H1 (cell line): ENCODE data around the gene ASCC1. TPM values are rescaled to one million over a fixed set of nuclear protein-coding genes. Genes with fewer than 3 reads are reported as not detected.

Experiments
- CTCF ChIA-PET: fragments of 300-600 bp; sonication (Branson Sonifier 250); formaldehyde crosslinking; loops from one replicate; lab custom pipeline; 2021; ENCODE audit not compliant: partially characterized antibody; lab: Charles Lee
- POLR2A ChIA-PET: fragments of 300-600 bp; sonication (Branson Sonifier 250); formaldehyde crosslinking; loops from one replicate; lab custom pipeline; 2021; ENCODE audit warnings: inconsistent platforms; ENCODE audit not compliant: partially characterized antibody; lab: Charles Lee
- DNase-seq, 2 experiments: peaks; one replicate each; pipeline versions ENCODE4 v3.0.0 to v3.0.0-alpha.2; 2010 to 2022; ENCODE audit warnings: low spot score in 2 of 2, low read depth in 1 of 2, mixed read lengths in 1 of 2
- FAIRE-seq: peaks from 2 replicates; lab custom pipeline; 2011; peaks lifted over from hg19 to GRCh38; lab: Jason Lieb, UNC
- H2AFZ ChIP-seq: 2 replicates; pipeline ENCODE4 v1.8.1; 2012; ENCODE audit warnings: low read length, inconsistent platforms
- H2AK5ac ChIP-seq: 2 replicates; pipeline ENCODE4 v1.6.1; 2013; ENCODE audit warnings: low read depth, low read length
- H2BK120ac ChIP-seq: replicated peaks from 2 replicates; pipeline ENCODE3; 2013; ENCODE audit warnings: low read depth, low read length, inconsistent platforms
- H2BK12ac ChIP-seq: 2 replicates; pipeline ENCODE4 v1.6.1; 2013; ENCODE audit warnings: low read depth, low read length
- H2BK15ac ChIP-seq: 2 replicates; pipeline ENCODE4 v1.6.1; 2013; ENCODE audit warnings: low read length
- H2BK20ac ChIP-seq: 2 replicates; pipeline ENCODE4 v1.6.1; 2013; ENCODE audit warnings: low read length
- H2BK5ac ChIP-seq: 2 replicates; pipeline ENCODE4 v1.6.1; 2013; ENCODE audit warnings: low read depth, low read length
- H3K14ac ChIP-seq: 2 replicates; pipeline ENCODE4 v1.6.1; 2013; ENCODE audit warnings: inconsistent platforms; ENCODE audit not compliant: insufficient read length
- H3K18ac ChIP-seq: 2 replicates; pipeline ENCODE4 v1.6.1; 2013; ENCODE audit warnings: low read length; ENCODE audit errors: extremely low read depth
- H3K23ac ChIP-seq: 2 replicates; pipeline ENCODE4 v1.6.1; 2013; ENCODE audit warnings: inconsistent platforms; ENCODE audit not compliant: insufficient read length
- H3K23me2 ChIP-seq: 2 replicates; pipeline ENCODE4 v1.6.1; 2013; ENCODE audit warnings: low read depth, low read length
- H3K27ac ChIP-seq: 2 replicates; pipeline ENCODE4 v1.6.1; 2011; ENCODE audit warnings: low read depth, low read length, inconsistent platforms
- H3K27me3 ChIP-seq, 4 experiments: replicated peaks in 1 of 4; 1 replicate in 1 of 4; 2 replicates in 3 of 4; pipeline versions ENCODE4 v1.6.1 to v1.8.1; 2011 to 2013; ENCODE audit warnings: low read length in 3 of 4, mild to moderate bottlenecking in 3 of 4, inconsistent platforms in 2 of 4, mixed read lengths in 2 of 4, moderate library complexity in 1 of 4; ENCODE audit not compliant: control insufficient read depth in 3 of 4, insufficient read depth in 3 of 4; ENCODE audit errors: extremely low read depth in 1 of 4
- H3K36me3 ChIP-seq, 4 experiments: 2 replicates each; pipeline versions ENCODE4 v1.6.1 to v1.8.1; 2011 to 2013; ENCODE audit warnings: mild to moderate bottlenecking in 4 of 4, low read length in 3 of 4, moderate library complexity in 2 of 4, control low read depth in 1 of 4, inconsistent platforms in 1 of 4; ENCODE audit not compliant: insufficient read depth in 4 of 4, control insufficient read depth in 2 of 4
- H3K4ac ChIP-seq: replicated peaks from 2 replicates; pipeline ENCODE3; 2013; ENCODE audit warnings: low read length, low read depth, mixed read lengths, inconsistent platforms; ENCODE audit not compliant: insufficient read length
- H3K4me1 ChIP-seq, 4 experiments: replicated peaks in 1 of 4; 1 replicate in 1 of 4; 2 replicates in 3 of 4; pipeline versions ENCODE4 v1.6.1 to v1.8.1; 2011 to 2013; ENCODE audit warnings: low read length in 3 of 4, inconsistent platforms in 2 of 4, mixed read lengths in 1 of 4; ENCODE audit not compliant: insufficient read depth in 4 of 4, control insufficient read depth in 3 of 4
- H3K4me2 ChIP-seq, 2 experiments: 2 replicates each; pipeline versions ENCODE4 v1.6.1 to v1.8.1; 2011 to 2013; ENCODE audit warnings: low read depth in 2 of 2, low read length in 2 of 2, control low read depth in 1 of 2, inconsistent platforms in 1 of 2, mild to moderate bottlenecking in 1 of 2; ENCODE audit not compliant: insufficient read depth in 1 of 2
- H3K4me3 ChIP-seq, 4 experiments: fragments of 200-600, 300-600 bp in 1 of 4; sonication (generic), shearing (Covaris generic), sonication (Bioruptor Twin) in 1 of 4; 2 replicates each; pipeline versions ENCODE4 v1.5.1 to v1.8.1; 2011 to 2016; ENCODE audit warnings: low read length in 4 of 4, low read depth in 3 of 4, control low read depth in 2 of 4, inconsistent platforms in 2 of 4, mild to moderate bottlenecking in 2 of 4, mixed read lengths in 1 of 4, moderate library complexity in 1 of 4; ENCODE audit not compliant: insufficient read depth in 2 of 4; ENCODE audit errors: extremely low read depth in 1 of 4
- H3K56ac ChIP-seq: replicated peaks from 2 replicates; pipeline ENCODE3; 2013; ENCODE audit warnings: low read depth, mild to moderate bottlenecking, mixed read lengths, low read length, inconsistent platforms; ENCODE audit not compliant: insufficient read length
- H3K79me1 ChIP-seq: 2 replicates; pipeline ENCODE4 v1.6.1; 2013; ENCODE audit warnings: low read depth, low read length, control low read depth
- H3K79me2 ChIP-seq, 2 experiments: 2 replicates each; pipeline versions ENCODE4 v1.6.1 to v1.8.1; 2012 to 2013; ENCODE audit warnings: low read length in 2 of 2, mild to moderate bottlenecking in 2 of 2, inconsistent platforms in 1 of 2; ENCODE audit not compliant: insufficient read depth in 2 of 2, control insufficient read depth in 1 of 2
- H3K9ac ChIP-seq, 4 experiments: replicated peaks in 1 of 4; 1 replicate in 1 of 4; 2 replicates in 3 of 4; pipeline versions ENCODE4 v1.6.1 to v1.8.1; 2011 to 2013; ENCODE audit warnings: low read depth in 3 of 4, low read length in 3 of 4, control low read depth in 2 of 4, mild to moderate bottlenecking in 2 of 4, moderate library complexity in 2 of 4, inconsistent platforms in 1 of 4; ENCODE audit errors: extremely low read depth in 1 of 4
- H3K9me3 ChIP-seq, 2 experiments: 2 replicates each; pipeline versions ENCODE4 v1.6.1 to v1.8.1; 2012 to 2013; ENCODE audit warnings: mild to moderate bottlenecking in 2 of 2, moderate library complexity in 2 of 2, control low read depth in 1 of 2, inconsistent platforms in 1 of 2, low read depth in 1 of 2, low read length in 1 of 2, mixed read lengths in 1 of 2; ENCODE audit not compliant: insufficient read depth in 2 of 2
- H4K20me1 ChIP-seq, 2 experiments: replicated peaks in 1 of 2; 2 replicates each; pipeline versions ENCODE3 to v1.8.1; 2011 to 2013; ENCODE audit warnings: inconsistent platforms in 2 of 2, low read length in 2 of 2, mild to moderate bottlenecking in 1 of 2; ENCODE audit not compliant: insufficient read depth in 2 of 2, control insufficient read depth in 1 of 2
- H4K5ac ChIP-seq: 2 replicates; pipeline ENCODE4 v1.6.1; 2013; ENCODE audit warnings: low read length, low read depth, mixed read lengths, inconsistent platforms; ENCODE audit not compliant: insufficient read length
- H4K8ac ChIP-seq: 2 replicates; pipeline ENCODE4 v1.8.0; 2013; ENCODE audit warnings: mild to moderate bottlenecking, moderate library complexity, low read length, inconsistent platforms; ENCODE audit not compliant: insufficient read depth; ENCODE audit errors: extremely low read depth
- H4K91ac ChIP-seq: replicated peaks from 2 replicates; pipeline ENCODE3; 2013; ENCODE audit warnings: low read length, mixed read lengths, inconsistent platforms; ENCODE audit not compliant: insufficient read length
- CHD1 ChIP-seq: IDR thresholded peaks from 2 replicates; pipeline ENCODE4 v1.6.1; 2012; ENCODE audit warnings: low read depth, low read length, improper control_type of control experiment
- HDAC2 ChIP-seq, 2 experiments: fragments of 300-600 bp in 1 of 2; sonication (generic) in 1 of 2; IDR thresholded peaks; 2 replicates each; pipeline ENCODE4 v1.6.1; 2011 to 2012; ENCODE audit warnings: low read depth in 2 of 2, low read length in 2 of 2, mild to moderate bottlenecking in 2 of 2, moderate library complexity in 2 of 2, borderline replicate concordance in 1 of 2, inconsistent platforms in 1 of 2
- TAF1 ChIP-seq: IDR thresholded peaks from 2 replicates; pipeline ENCODE4 v1.6.1; 2011; ENCODE audit warnings: mild to moderate bottlenecking, low read depth, low read length
- WGBS, 2 experiments: shearing (Covaris generic) in 1 of 2; methylation state at CpG; one replicate each; pipeline versions ENCODE4 v1.1.6 to v1.1.7; 2013 to 2015; ENCODE audit warnings: low lambda C conversion rate in 2 of 2, mixed read lengths in 2 of 2, inconsistent platforms in 1 of 2, low coverage in 1 of 2, missing lambda C conversion rate in 1 of 2; ENCODE audit not compliant: insufficient replicate concordance in 2 of 2, insufficient coverage in 1 of 2, insufficient read length in 1 of 2; ENCODE audit errors: extremely low coverage in 1 of 2, missing lambda C conversion rate in 1 of 2; 5-methylcytosine and 5-hydroxymethylcytosine counted together
- polyA plus RNA-seq, 7 experiments: library from polyadenylated mRNA; depleted of rRNA in 3 of 7; stranded (reverse) in 5 of 7; unstranded in 2 of 7; fragments of >200 nt in 5 of 7; fragments of 200-250 nt in 2 of 7; gene quantifications; 1 replicate in 5 of 7; 2 replicates in 1 of 7; 4 replicates in 1 of 7; pipeline versions ENCODE4 v1.2.1 to v1.2.3, GENCODE V29; 2011 to 2013; ENCODE audit warnings: missing spikeins in 2 of 7, mixed read lengths in 2 of 7
- total RNA-seq: library from RNA; stranded (reverse); fragmentation: NEBNext Ultra II Directional; extraction: Animal tissue kit (Norgen Biotek cat#: 25700); gene quantifications from 2 replicates; pipeline ENCODE4 v1.2.1, GENCODE V29; 2021

The ASCC1 gene
- total and polyA plus RNA-seq, 2 of the 8 experiments (the other 6 are each of a cell fraction or from before 2014, with no cell fraction given) = 25.6 to 35.8 TPM

DNA sequence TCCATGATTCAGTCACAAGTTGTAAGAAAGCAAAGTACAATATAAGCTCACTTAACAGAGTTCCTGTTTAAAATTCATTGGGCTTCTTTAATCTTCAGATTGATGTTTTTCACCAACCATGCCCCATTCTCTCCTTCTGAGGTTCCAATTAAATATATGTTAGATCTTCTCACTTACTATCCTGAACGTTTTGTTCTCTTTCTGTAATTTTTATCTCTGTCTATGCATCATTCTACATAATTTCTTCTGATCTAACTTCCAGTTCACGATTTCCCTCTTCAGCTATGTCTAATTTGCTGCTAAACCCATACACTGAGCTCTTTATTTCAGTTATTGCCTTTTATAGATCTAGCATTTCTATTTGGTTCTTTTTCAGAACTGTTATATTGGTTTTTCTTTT, 99.7 kb downstream of the ASCC1 start:
- Histone ChIP-seq H3K4ac (no peak overlapping the region), H2BK5ac (no peak overlapping the region), H3K23me2 (no peaks in the 10 kb centered on the region), H3K9ac (no peak overlapping the region), H3K56ac (no peak overlapping the region), H3K27me3 (no peaks in the 10 kb centered on the region), H3K36me3 (0 out of 8 replicates have a peak, but pooled peaks cover 0 to 2% (median 0%) of the 10 kb centered on the region in 4 experiments), H4K8ac (no peak overlapping the region), H2BK120ac (no peak overlapping the region), H3K23ac (no peak overlapping the region), H4K20me1 (no peaks in the 10 kb centered on the region), H3K9me3 (peaks cover 5 to 6% of the 10 kb centered on the region in 2 experiments; a peak in 3 of 4 replicates), H2BK15ac (no peak overlapping the region), H3K14ac (no peak overlapping the region), H2BK20ac (no peak overlapping the region), H3K18ac (no peak overlapping the region), H4K91ac (no peak overlapping the region), H2AFZ (no peak overlapping the region), H2AK5ac (no peak overlapping the region), H3K79me2 (no peaks in the 10 kb centered on the region), H3K4me3 (no peak overlapping the region), H3K79me1 (no peaks in the 10 kb centered on the region), H4K5ac (no peak overlapping the region), H2BK12ac (no peak overlapping the region), H3K4me2 (no peak overlapping the region), H3K4me1 (no peaks in the 10 kb centered on the region), H3K27ac (no peak overlapping the region)
- CTCF ChIA-PET = interaction anchor here (0.6 to 3.7 kb wide), 4 partner anchors 10 to 106 kb away, joined by 3 to 11 read pairs (median 4); no protein-coding TSS in a partner anchor
- WGBS, 2 experiments = 87% methylated on average over 2 of the region's 2 CpGs; no CpG with 5 or more reads in 1 of the 2 experiments
- FAIRE-seq = no peak
- TF ChIP-seq TAF1 (no peak), HDAC2 (IDR thresholded peaks at IDR 0.05; ENCODE audit: borderline replicate concordance in 1 of 2, low read depth in 2 of 2, low read length in 2 of 2) (0 out of 4 replicates have a peak, but pooled peaks of 1 of the 2 experiments have one; percentile 25), CHD1 (no peak)
- POLR2A ChIA-PET = interaction anchor here (1.2 kb wide), 1 partner anchor 157 kb away, joined by 5 read pairs; the partner anchor contains the start of gene DDIT4
- no peak for DNase-seq
